ENCODE results near the gene PAQR9. TPM values are rescaled to one million over a fixed set of nuclear protein-coding genes. Genes with fewer than 3 reads are reported as not detected.

The PAQR9 gene
- total RNA-seq (2022) (not detected in 2 replicates), Bru-seq, nascent RNA (not detected), BruChase-seq, experiment 1, labeled RNA remaining after a 2-hour chase (percentile 23 among the genes with signal in this experiment), BruChase-seq, experiment 2, labeled RNA remaining after a 6-hour chase (not detected)
- long read RNA-seq, result 0 reads

GRCh38 chr3:142963516-142964448 is at the start of gene PAQR9:
Gene PAQR9, minus strand, starts transcription at chr3:142963674. Its CDS starts 338 bp downstream, at chr3:142963336.
- Mint-ChIP-seq H3K36me3 (ENCODE audit: insufficient read depth, unreplicated experiment) (no peaks in the 10 kb centered on the region), H3K27ac (ENCODE audit: unreplicated experiment) (no peak within 1 kb of the TSS), H3K4me1 (ENCODE audit: low read depth, unreplicated experiment) (no peaks in the 10 kb centered on the region), H3K27me3 (ENCODE audit: insufficient read depth, unreplicated experiment) (peaks cover 16% of the 10 kb centered on the region), H3K9me3 (ENCODE audit: unreplicated experiment) (no peaks in the 10 kb centered on the region), H3K4me3 (ENCODE audit: unreplicated experiment) (peak within 1 kb of the TSS; percentile 53)
- H3K36me3 ChIP-seq (ENCODE audit: control insufficient read depth, insufficient read depth, low read length), result no peaks in the 10 kb centered on the region
- no TSS peak for BruUV-seq (replicated peaks)
- ChIA-PET CTCF (interaction anchor here (0.6 kb wide), 1 partner anchor 8 kb away, joined by 3 read pairs; no protein-coding TSS in a partner anchor), POLR2A (no interaction called here)
- peak within 1 kb of the TSS; percentile 36 for H3K4me3 ChIP-seq (ENCODE audit: low read depth, low read length)
- peak in 1 of 2 experiments; percentile 27 for DNase-seq
- TF ChIP-seq CTCF (IDR thresholded peaks at IDR 0.05; ENCODE audit: insufficient read depth in 1 of 2, low read depth in 1 of 2, low read length in 1 of 2, severe bottlenecking in 1 of 2, unreplicated experiment in 1 of 2), result no peak
- intact Hi-C loops (cut with micrococcal nuclease; ENCODE audit: unreplicated experiment), result no loop called here
- H3K27me3 ChIP-seq (replicated peaks; ENCODE audit: control insufficient read depth, insufficient read depth, low read length), result no peaks in the 10 kb centered on the region
- no peaks in the 10 kb centered on the region for H3K9me3 ChIP-seq
- no peaks in the 10 kb centered on the region for H3K4me1 ChIP-seq

- Histone ChIP-seq H3K4me3 (ENCODE audit: low read depth, low read length) (no peak overlapping the region), H3K27me3 (replicated peaks; ENCODE audit: control insufficient read depth, insufficient read depth, low read length) (no peaks in the 10 kb centered on the region)
- no TSS peak for BruUV-seq (replicated peaks)
These were observed 48.2 kb upstream of the PAQR9 start for GRCh38 chr3:143011705-143012104.

More at GRCh38 chr3:143011705-143012104, 48.2 kb upstream of the PAQR9 start:
- DNase-seq, result no peak
- intact Hi-C loops (cut with micrococcal nuclease; ENCODE audit: unreplicated experiment), result no loop called here
- Histone ChIP-seq H3K36me3 (ENCODE audit: control insufficient read depth, insufficient read depth, low read length) (no peaks in the 10 kb centered on the region), H3K4me1 (0 out of 2 replicates have a peak, but pooled peaks cover 7% of the 10 kb centered on the region), H3K9me3 (no peaks in the 10 kb centered on the region)
- ChIA-PET CTCF (interaction anchor here (1.2 kb wide), 1 partner anchor 10 kb away, joined by 5 read pairs; the partner anchor contains the start of gene U2SURP), POLR2A (no interaction called here)
- Mint-ChIP-seq H3K4me3 (ENCODE audit: unreplicated experiment) (no peak overlapping the region), H3K27me3 (ENCODE audit: insufficient read depth, unreplicated experiment) (no peaks in the 10 kb centered on the region), H3K27ac (ENCODE audit: unreplicated experiment) (no peak overlapping the region), H3K4me1 (ENCODE audit: low read depth, unreplicated experiment) (no peaks in the 10 kb centered on the region), H3K9me3 (ENCODE audit: unreplicated experiment) (no peaks in the 10 kb centered on the region), H3K36me3 (ENCODE audit: insufficient read depth, unreplicated experiment) (peaks cover 20% of the 10 kb centered on the region)
- no peak for TF ChIP-seq CTCF (IDR thresholded peaks at IDR 0.05; ENCODE audit: insufficient read depth in 1 of 2, low read depth in 1 of 2, low read length in 1 of 2, severe bottlenecking in 1 of 2, unreplicated experiment in 1 of 2)

Data from Caco-2 (cell line).